ENCODE measurements around the gene SLC10A7.

DNA sequence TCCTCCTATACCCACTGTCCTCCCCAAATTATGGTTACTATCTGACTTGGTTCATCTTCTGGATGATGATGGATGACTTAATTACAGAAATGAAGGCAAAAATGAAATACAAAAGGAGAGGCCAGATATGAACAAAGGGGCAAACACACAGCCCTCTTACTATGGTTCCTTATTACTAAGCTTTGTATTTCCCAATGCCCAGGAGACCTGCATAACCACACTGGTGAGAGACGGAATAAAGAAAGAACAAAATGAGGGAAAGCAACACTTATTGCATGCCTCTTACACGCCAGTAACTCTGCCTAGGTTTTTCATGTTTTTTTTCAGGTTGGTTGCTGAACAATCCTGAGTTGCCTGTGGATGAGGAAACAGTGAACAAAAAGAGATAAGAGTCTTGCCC lies 120.5 kb downstream of the SLC10A7 start:
- TF ChIP-seq POLR2A (IDR thresholded peaks at IDR 0.05) = no peak
- TF ChIP-seq, protein P1, sequence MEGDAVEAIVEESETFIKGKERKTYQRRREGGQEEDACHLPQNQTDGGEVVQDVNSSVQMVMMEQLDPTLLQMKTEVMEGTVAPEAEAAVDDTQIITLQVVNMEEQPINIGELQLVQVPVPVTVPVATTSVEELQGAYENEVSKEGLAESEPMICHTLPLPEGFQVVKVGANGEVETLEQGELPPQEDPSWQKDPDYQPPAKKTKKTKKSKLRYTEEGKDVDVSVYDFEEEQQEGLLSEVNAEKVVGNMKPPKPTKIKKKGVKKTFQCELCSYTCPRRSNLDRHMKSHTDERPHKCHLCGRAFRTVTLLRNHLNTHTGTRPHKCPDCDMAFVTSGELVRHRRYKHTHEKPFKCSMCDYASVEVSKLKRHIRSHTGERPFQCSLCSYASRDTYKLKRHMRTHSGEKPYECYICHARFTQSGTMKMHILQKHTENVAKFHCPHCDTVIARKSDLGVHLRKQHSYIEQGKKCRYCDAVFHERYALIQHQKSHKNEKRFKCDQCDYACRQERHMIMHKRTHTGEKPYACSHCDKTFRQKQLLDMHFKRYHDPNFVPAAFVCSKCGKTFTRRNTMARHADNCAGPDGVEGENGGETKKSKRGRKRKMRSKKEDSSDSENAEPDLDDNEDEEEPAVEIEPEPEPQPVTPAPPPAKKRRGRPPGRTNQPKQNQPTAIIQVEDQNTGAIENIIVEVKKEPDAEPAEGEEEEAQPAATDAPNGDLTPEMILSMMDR (IDR thresholded peaks at IDR 0.05) = no peak
